Measurements from ENCODE around the gene COQ5.

The COQ5 gene

GRCh38 chr12:120466560-120467315 lies 62.2 kb downstream of the COQ5 start:
- DNase-seq (ENCODE audit: low spot score) (no peak), ATAC-seq (ENCODE audit: low read depth) (no peak)
- TF ChIP-seq, protein P1, sequence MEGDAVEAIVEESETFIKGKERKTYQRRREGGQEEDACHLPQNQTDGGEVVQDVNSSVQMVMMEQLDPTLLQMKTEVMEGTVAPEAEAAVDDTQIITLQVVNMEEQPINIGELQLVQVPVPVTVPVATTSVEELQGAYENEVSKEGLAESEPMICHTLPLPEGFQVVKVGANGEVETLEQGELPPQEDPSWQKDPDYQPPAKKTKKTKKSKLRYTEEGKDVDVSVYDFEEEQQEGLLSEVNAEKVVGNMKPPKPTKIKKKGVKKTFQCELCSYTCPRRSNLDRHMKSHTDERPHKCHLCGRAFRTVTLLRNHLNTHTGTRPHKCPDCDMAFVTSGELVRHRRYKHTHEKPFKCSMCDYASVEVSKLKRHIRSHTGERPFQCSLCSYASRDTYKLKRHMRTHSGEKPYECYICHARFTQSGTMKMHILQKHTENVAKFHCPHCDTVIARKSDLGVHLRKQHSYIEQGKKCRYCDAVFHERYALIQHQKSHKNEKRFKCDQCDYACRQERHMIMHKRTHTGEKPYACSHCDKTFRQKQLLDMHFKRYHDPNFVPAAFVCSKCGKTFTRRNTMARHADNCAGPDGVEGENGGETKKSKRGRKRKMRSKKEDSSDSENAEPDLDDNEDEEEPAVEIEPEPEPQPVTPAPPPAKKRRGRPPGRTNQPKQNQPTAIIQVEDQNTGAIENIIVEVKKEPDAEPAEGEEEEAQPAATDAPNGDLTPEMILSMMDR (IDR thresholded peaks at IDR 0.05; ENCODE audit: poor library complexity, severe bottlenecking) = peak; percentile 73
- H3K27ac ChIP-seq (ENCODE audit: poor library complexity, severe bottlenecking) = no peak overlapping the region
- no peaks in the 10 kb centered on the region for H3K9me3 ChIP-seq (ENCODE audit: severe bottlenecking)
- H3K36me3 ChIP-seq (ENCODE audit: low read depth) = peaks cover 60% of the 10 kb centered on the region
- H3K4me1 ChIP-seq (ENCODE audit: insufficient read depth, poor library complexity, severe bottlenecking) = peaks cover 8% of the 10 kb centered on the region
- H3K4me3 ChIP-seq (ENCODE audit: severe bottlenecking) = no peak overlapping the region
- no peaks in the 10 kb centered on the region for H3K27me3 ChIP-seq (ENCODE audit: insufficient read depth, poor library complexity, severe bottlenecking)

DNA sequence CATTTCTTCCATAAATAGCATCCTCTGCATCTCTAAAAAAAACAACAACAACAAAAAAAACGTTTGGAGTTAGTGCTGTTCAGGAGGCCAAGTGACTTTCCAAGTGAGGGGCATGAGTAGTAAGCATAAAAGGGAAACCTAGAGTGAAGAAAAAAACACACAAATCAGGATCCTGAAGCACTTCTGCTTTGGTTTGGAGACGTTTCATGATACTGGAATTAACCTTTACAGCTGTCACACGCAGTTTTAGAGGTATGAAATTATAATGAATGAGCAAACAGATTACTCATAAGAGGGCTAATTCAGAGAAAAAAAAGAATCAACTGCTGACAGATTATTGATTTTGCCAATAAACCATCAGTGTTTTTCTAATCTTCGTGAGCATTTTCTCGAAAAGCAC lies 63.2 kb downstream of the COQ5 start:
- Histone ChIP-seq H3K9me3 (ENCODE audit: severe bottlenecking) (no peaks in the 10 kb centered on the region), H3K27me3 (ENCODE audit: insufficient read depth, poor library complexity, severe bottlenecking) (no peaks in the 10 kb centered on the region), H3K4me1 (ENCODE audit: insufficient read depth, poor library complexity, severe bottlenecking) (peaks cover 4% of the 10 kb centered on the region), H3K27ac (ENCODE audit: poor library complexity, severe bottlenecking) (no peak overlapping the region), H3K36me3 (ENCODE audit: low read depth) (peaks cover 69% of the 10 kb centered on the region), H3K4me3 (ENCODE audit: severe bottlenecking) (no peak overlapping the region)
- TF ChIP-seq, protein P1 (IDR thresholded peaks at IDR 0.05; ENCODE audit: poor library complexity, severe bottlenecking) = no peak
- ATAC-seq (ENCODE audit: low read depth) (no peak), DNase-seq (ENCODE audit: low spot score) (no peak)

GRCh38 chr12:120463712-120464111 lies 65.2 kb downstream of the COQ5 start:
- Histone ChIP-seq H3K27ac (ENCODE audit: poor library complexity, severe bottlenecking) (no peak overlapping the region), H3K4me1 (ENCODE audit: insufficient read depth, poor library complexity, severe bottlenecking) (no peaks in the 10 kb centered on the region), H3K36me3 (ENCODE audit: low read depth) (peaks cover 90% of the 10 kb centered on the region), H3K27me3 (ENCODE audit: insufficient read depth, poor library complexity, severe bottlenecking) (no peaks in the 10 kb centered on the region), H3K4me3 (ENCODE audit: severe bottlenecking) (no peak overlapping the region), H3K9me3 (ENCODE audit: severe bottlenecking) (no peaks in the 10 kb centered on the region)
- TF ChIP-seq, protein P1 (IDR thresholded peaks at IDR 0.05; ENCODE audit: poor library complexity, severe bottlenecking) = no peak
- no peak for ATAC-seq (ENCODE audit: low read depth)
- DNase-seq (ENCODE audit: low spot score) = no peak

- TF ChIP-seq, protein P1 (IDR thresholded peaks at IDR 0.05; ENCODE audit: poor library complexity, severe bottlenecking) = no peak
- Histone ChIP-seq H3K27ac (ENCODE audit: poor library complexity, severe bottlenecking) (no peak overlapping the region), H3K9me3 (ENCODE audit: severe bottlenecking) (no peaks in the 10 kb centered on the region), H3K27me3 (ENCODE audit: insufficient read depth, poor library complexity, severe bottlenecking) (no peaks in the 10 kb centered on the region), H3K4me1 (ENCODE audit: insufficient read depth, poor library complexity, severe bottlenecking) (no peaks in the 10 kb centered on the region), H3K36me3 (ENCODE audit: low read depth) (peaks cover 99% of the 10 kb centered on the region), H3K4me3 (ENCODE audit: severe bottlenecking) (no peak overlapping the region)
- DNase-seq (ENCODE audit: low spot score) (no peak), ATAC-seq (ENCODE audit: low read depth) (no peak)
Measured at GRCh38 chr12:120462099-120462640, 66.8 kb downstream of the COQ5 start.

DNA sequence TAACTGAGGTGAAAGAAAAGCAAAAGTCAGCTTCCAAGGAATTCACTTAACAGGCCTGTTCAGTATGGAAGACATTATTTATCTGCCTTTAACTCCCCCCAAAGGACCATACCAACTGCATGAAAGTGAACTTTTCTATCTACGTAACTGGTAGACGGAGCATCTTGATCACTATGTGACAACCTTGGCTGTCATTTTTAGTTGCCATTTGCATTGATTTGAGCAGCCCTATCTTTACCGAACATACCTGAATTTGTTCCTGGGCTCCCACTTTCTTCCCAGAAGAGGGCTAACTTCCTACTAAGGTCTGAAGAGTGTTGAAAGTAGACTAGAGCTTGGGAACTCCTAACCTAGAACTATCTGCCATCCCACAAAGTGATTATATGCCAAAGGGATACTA lies 68.8 kb downstream of the COQ5 start:
- Histone ChIP-seq H3K9me3 (ENCODE audit: severe bottlenecking) (no peaks in the 10 kb centered on the region), H3K36me3 (ENCODE audit: low read depth) (peaks cover 99% of the 10 kb centered on the region), H3K27me3 (ENCODE audit: insufficient read depth, poor library complexity, severe bottlenecking) (no peaks in the 10 kb centered on the region), H3K27ac (ENCODE audit: poor library complexity, severe bottlenecking) (no peak overlapping the region), H3K4me3 (ENCODE audit: severe bottlenecking) (no peak overlapping the region), H3K4me1 (ENCODE audit: insufficient read depth, poor library complexity, severe bottlenecking) (no peaks in the 10 kb centered on the region)
- ATAC-seq (ENCODE audit: low read depth) = no peak
- no peak for DNase-seq (ENCODE audit: low spot score)
- TF ChIP-seq, protein P1 (IDR thresholded peaks at IDR 0.05; ENCODE audit: poor library complexity, severe bottlenecking) = no peak

All from RWPE2 (cell line).